Upper lobe of right lung (tissue), 1 donor: ENCODE results near the gene POLG2. TPM values are rescaled to one million over a fixed set of nuclear protein-coding genes. Genes with fewer than 3 reads are reported as not detected.
A peak's percentile ranks its signal among the peaks of the same experiment; 100 is the strongest.

ENCODE experiments used
- ATAC-seq: fragments of 200-7000 bp; cut with Tn5 transposase; one replicate; pipeline ENCODE4 v1.9.1; 2020; ENCODE audit warnings: mild to moderate bottlenecking, moderate library complexity
- DNase-seq: peaks from one replicate; pipeline ENCODE4 v3.0.0-alpha.2; 2020
- H3K27ac ChIP-seq: fragments of 200-600 bp; one replicate; pipeline ENCODE4 v1.8.0; 2022
- H3K27me3 ChIP-seq: fragments of 200-600 bp; one replicate; pipeline ENCODE4 v1.8.0; 2022; ENCODE audit warnings: mild to moderate bottlenecking
- H3K36me3 ChIP-seq: fragments of 200-600 bp; one replicate; pipeline ENCODE4 v1.8.0; 2022
- H3K4me1 ChIP-seq: fragments of 200-600 bp; one replicate; pipeline ENCODE4 v1.8.0; 2022
- H3K4me3 ChIP-seq: fragments of 200-600 bp; one replicate; pipeline ENCODE4 v1.8.0; 2022; ENCODE audit warnings: mild to moderate bottlenecking
- H3K9me3 ChIP-seq: fragments of 200-600 bp; one replicate; pipeline ENCODE4 v1.8.0; 2022
- CTCF ChIP-seq: fragments of 200-600 bp; IDR thresholded peaks from one replicate; pipeline ENCODE4 v1.8.0; 2022; ENCODE audit warnings: antibody characterized with exemption
- intact Hi-C: fragments of 100-400 bp; cut with DNase I; formaldehyde crosslinking; loops from one replicate; pipeline ENCODE4 v1.11.0; 2022
- total RNA-seq: library from RNA; stranded (reverse); fragmentation: NEBNext Ultra II Directional; extraction: Animal tissue kit (Norgen Biotek cat#: 25700); gene quantifications from one replicate; pipeline ENCODE4 v1.2.1, GENCODE V29; 2021
- donor health status: DM: no; HTN: yes; CAD: no; lungs with severe emphysema.

Gene POLG2
- total RNA-seq, 1 donor from 2014 or later: 12.6 TPM

- no peak for TF ChIP-seq CTCF
- intact Hi-C loops: no loop called here
- H3K9me3 ChIP-seq: no peaks in the 10 kb centered on the region
- H3K27ac ChIP-seq: no peak overlapping the region
- H3K27me3 ChIP-seq: no peaks in the 10 kb centered on the region
- peaks cover 95% of the 10 kb centered on the region for H3K36me3 ChIP-seq
- DNase-seq (no peak), ATAC-seq (no peak)
- no peak overlapping the region for H3K4me3 ChIP-seq
- peaks cover 3% of the 10 kb centered on the region for H3K4me1 ChIP-seq
These were observed 40.1 kb upstream of the POLG2 start for GRCh38 chr17:64536913-64537312.

- ATAC-seq: no peak
- Histone ChIP-seq H3K4me1 (peaks cover 3% of the 10 kb centered on the region), H3K9me3 (no peaks in the 10 kb centered on the region), H3K27me3 (no peaks in the 10 kb centered on the region), H3K27ac (no peak overlapping the region), H3K36me3 (peaks cover 99% of the 10 kb centered on the region), H3K4me3 (no peak overlapping the region)
- TF ChIP-seq CTCF: no peak
- intact Hi-C loops: no loop called here
- no peak for DNase-seq
These were observed 38.5 kb upstream of the POLG2 start for GRCh38 chr17:64535357-64535756.

GRCh38 chr17:64534187-64534586, 37.3 kb upstream of the POLG2 start:
- Histone ChIP-seq H3K27me3 (no peaks in the 10 kb centered on the region), H3K36me3 (peaks cover 99% of the 10 kb centered on the region), H3K4me3 (no peak overlapping the region), H3K9me3 (no peaks in the 10 kb centered on the region), H3K27ac (no peak overlapping the region), H3K4me1 (peaks cover 3% of the 10 kb centered on the region)
- intact Hi-C loops: no loop called here
- ATAC-seq (peak; percentile 55), DNase-seq (no peak)
- TF ChIP-seq CTCF: no peak

DNA sequence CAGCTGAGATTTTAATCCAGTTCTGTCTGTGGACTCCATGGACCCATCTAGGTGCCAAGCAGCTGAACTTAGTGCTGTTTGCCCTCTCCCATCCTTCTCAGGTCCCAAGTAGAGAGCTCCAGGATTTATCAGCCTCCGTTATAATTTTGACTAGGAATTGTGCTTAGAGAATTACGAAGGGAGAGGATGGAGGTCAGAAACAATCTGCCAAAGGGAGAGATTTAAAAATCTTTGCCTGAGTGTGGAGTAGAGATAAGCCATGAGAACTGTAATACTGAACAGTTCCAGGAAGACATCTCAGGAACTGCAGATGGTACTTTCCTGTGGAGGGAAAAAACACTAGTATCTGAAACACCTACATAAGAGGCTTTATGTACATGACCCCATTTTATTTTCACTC, 36.9 kb upstream of the POLG2 start:
- H3K4me1 ChIP-seq: peaks cover 3% of the 10 kb centered on the region
- DNase-seq (no peak), ATAC-seq (no peak)
- no peaks in the 10 kb centered on the region for H3K27me3 ChIP-seq
- no peak overlapping the region for H3K27ac ChIP-seq
- intact Hi-C loops: no loop called here
- peaks cover 99% of the 10 kb centered on the region for H3K36me3 ChIP-seq
- H3K9me3 ChIP-seq: no peaks in the 10 kb centered on the region
- TF ChIP-seq CTCF: no peak
- H3K4me3 ChIP-seq: no peak overlapping the region

- TF ChIP-seq CTCF: no peak
- no peaks in the 10 kb centered on the region for H3K4me1 ChIP-seq
- H3K27ac ChIP-seq: no peak overlapping the region
- ATAC-seq: no peak
- no peak overlapping the region for H3K4me3 ChIP-seq
- no peaks in the 10 kb centered on the region for H3K27me3 ChIP-seq
- H3K36me3 ChIP-seq: peaks cover 100% of the 10 kb centered on the region
- no peaks in the 10 kb centered on the region for H3K9me3 ChIP-seq
- no peak for DNase-seq
- intact Hi-C loops: no loop called here
These were observed 35.6 kb upstream of the POLG2 start for GRCh38 chr17:64532409-64532808.

GRCh38 chr17:64531955-64532371, 35.1 kb upstream of the POLG2 start:
- DNase-seq: no peak
- ATAC-seq: peak; percentile 62
- peaks cover 100% of the 10 kb centered on the region for H3K36me3 ChIP-seq
- H3K27ac ChIP-seq: no peak overlapping the region
- H3K4me3 ChIP-seq: no peak overlapping the region
- no peaks in the 10 kb centered on the region for H3K9me3 ChIP-seq
- no peak for TF ChIP-seq CTCF
- no peaks in the 10 kb centered on the region for H3K27me3 ChIP-seq
- intact Hi-C loops: no loop called here
- no peaks in the 10 kb centered on the region for H3K4me1 ChIP-seq
